Breast epithelium (tissue), 4 donors: ENCODE measurements around the gene ITPKC. TPM values are rescaled to one million over a fixed set of nuclear protein-coding genes. Genes with fewer than 3 reads are reported as not detected.

Experiments
- DNase-seq, 2 donors: peaks; one replicate each; pipeline ENCODE4 v3.0.0-alpha.2; 2019; ENCODE audit warnings: low spot score in 2 of 2
- H3K27ac ChIP-seq, 2 donors: fragments of 200-600 bp; sonication (generic) in 1 of 2; one replicate each; pipeline ENCODE4 v1.5.1; 2016 to 2019; ENCODE audit warnings: mild to moderate bottlenecking in 1 of 2
- H3K27me3 ChIP-seq, 2 donors: fragments of 200-600 bp; sonication (generic) in 1 of 2; one replicate each; pipeline versions ENCODE4 v1.5.1 to v1.6.0; 2017 to 2019; ENCODE audit warnings: control low read depth in 1 of 2, mild to moderate bottlenecking in 1 of 2
- H3K36me3 ChIP-seq: fragments of 200-600 bp; one replicate; pipeline ENCODE4 v1.5.1; 2019
- H3K4me1 ChIP-seq, 2 donors: fragments of 200-600 bp; sonication (generic); one replicate each; pipeline ENCODE4 v1.5.1; 2016 to 2019; ENCODE audit warnings: control low read depth in 1 of 2
- H3K4me3 ChIP-seq, 3 donors: fragments of 200-600 bp; sonication (generic); 1 replicate in 2 of 3; 2 replicates in 1 of 3; pipeline ENCODE4 v1.5.1; 2016 to 2019; ENCODE audit warnings: mild to moderate bottlenecking in 3 of 3, moderate library complexity in 2 of 3
- H3K9me3 ChIP-seq, 2 donors: fragments of 200-600 bp; sonication (generic) in 1 of 2; one replicate each; pipeline ENCODE4 v1.5.1; 2016 to 2019; ENCODE audit warnings: control low read depth in 1 of 2
- CTCF ChIP-seq, 3 donors: fragments of 450-650 bp; IDR thresholded peaks; one replicate each; pipeline ENCODE4 v1.5.1; 2016 to 2017; ENCODE audit warnings: antibody characterized with exemption in 3 of 3, mild to moderate bottlenecking in 3 of 3, moderate library complexity in 3 of 3
- POLR2A ChIP-seq: fragments of 450-650 bp; IDR thresholded peaks from one replicate; pipeline ENCODE4 v1.6.1; 2016; ENCODE audit warnings: antibody characterized with exemption, mild to moderate bottlenecking, moderate library complexity
- POLR2AphosphoS5 ChIP-seq, 3 donors: sonication (generic); formaldehyde crosslinking; IDR thresholded peaks; one replicate each; pipeline ENCODE4 v1.6.1; 2017; ENCODE audit warnings: antibody characterized with exemption in 3 of 3
- intact Hi-C: fragments of 100-400 bp; cut with DNase I; formaldehyde crosslinking; loops from one replicate; pipeline ENCODE4 v1.15.1; 2023; ENCODE audit warnings: low total_unique reads
- total RNA-seq, 3 donors: library from RNA; depleted of rRNA; stranded (reverse); fragments of >200 nt; gene quantifications; one replicate each; pipeline ENCODE4 v1.1.0, GENCODE V29; 2016

Gene ITPKC
- total RNA-seq, 3 donors from 2014 or later, result 41.8 to 71.6 (median 55.1) TPM

- TF ChIP-seq CTCF (IDR thresholded peaks at IDR 0.05), result no peak
- TF ChIP-seq POLR2A, result no peak
- no peak for TF ChIP-seq POLR2AphosphoS5 (IDR thresholded peaks at IDR 0.05)
- peak overlapping the region in 1 of 2 donors; percentile 45 for H3K27ac ChIP-seq
- no peaks in the 10 kb centered on the region for H3K27me3 ChIP-seq
- no peak for DNase-seq
- H3K9me3 ChIP-seq, result no peaks in the 10 kb centered on the region
- peaks cover 5 to 6% of the 10 kb centered on the region in 2 donors for H3K4me1 ChIP-seq
- no peaks in the 10 kb centered on the region for H3K36me3 ChIP-seq
- intact Hi-C loops, result no loop called here
- peak overlapping the region in 1 of 3 donors; percentile 94 for H3K4me3 ChIP-seq
Measured at GRCh38 chr19:40686882-40687524, 29.9 kb upstream of the ITPKC start.

- H3K9me3 ChIP-seq, result no peaks in the 10 kb centered on the region
- TF ChIP-seq CTCF (IDR thresholded peaks at IDR 0.05), result no peak
- TF ChIP-seq POLR2AphosphoS5 (IDR thresholded peaks at IDR 0.05), result no peak
- H3K27me3 ChIP-seq, result no peaks in the 10 kb centered on the region
- H3K4me3 ChIP-seq, result peak overlapping the region; percentile 2 to 94 (median 71)
- H3K27ac ChIP-seq, result peak overlapping the region in 1 of 2 donors; percentile 45
- H3K4me1 ChIP-seq, result peaks cover 5 to 6% of the 10 kb centered on the region in 2 donors
- no peaks in the 10 kb centered on the region for H3K36me3 ChIP-seq
- intact Hi-C loops, result no loop called here
- DNase-seq, result no peak
Measured at GRCh38 chr19:40687525-40688016, 29.3 kb upstream of the ITPKC start.

DNA sequence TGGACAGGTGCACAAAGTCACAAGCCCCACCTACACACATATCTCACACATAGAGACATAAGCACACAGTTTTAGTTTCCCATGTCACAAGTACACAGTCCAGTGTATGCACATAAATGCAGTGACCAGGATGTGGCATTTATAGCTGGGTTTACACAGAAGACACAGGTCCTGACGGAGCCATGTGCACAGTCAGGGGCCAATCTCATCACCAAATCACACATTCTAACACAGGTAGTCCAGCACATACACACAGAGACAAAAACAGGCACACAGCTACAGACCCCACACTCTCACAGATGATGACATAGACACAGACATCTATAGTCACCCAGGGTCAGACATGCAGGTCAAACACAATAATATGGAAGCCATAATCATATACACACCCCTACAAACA is 28.6 kb upstream of the ITPKC start:
- peak overlapping the region; percentile 71 to 94 (median 81) for H3K4me3 ChIP-seq
- peak overlapping the region in 1 of 2 donors; percentile 45 for H3K27ac ChIP-seq
- H3K27me3 ChIP-seq, result no peaks in the 10 kb centered on the region
- no peak for TF ChIP-seq CTCF (IDR thresholded peaks at IDR 0.05)
- no peak for TF ChIP-seq POLR2AphosphoS5 (IDR thresholded peaks at IDR 0.05)
- TF ChIP-seq POLR2A, result no peak
- no peaks in the 10 kb centered on the region for H3K9me3 ChIP-seq
- DNase-seq, result no peak
- peaks cover 5 to 6% of the 10 kb centered on the region in 2 donors for H3K4me1 ChIP-seq
- intact Hi-C loops, result no loop called here
- H3K36me3 ChIP-seq, result no peaks in the 10 kb centered on the region

GRCh38 chr19:40688987-40689338 is 27.9 kb upstream of the ITPKC start:
- no peaks in the 10 kb centered on the region for H3K36me3 ChIP-seq
- no peak for DNase-seq
- no peaks in the 10 kb centered on the region for H3K9me3 ChIP-seq
- TF ChIP-seq POLR2AphosphoS5 (IDR thresholded peaks at IDR 0.05), result no peak
- H3K4me1 ChIP-seq, result peaks cover 5 to 6% of the 10 kb centered on the region in 2 donors
- intact Hi-C loops, result no loop called here
- H3K4me3 ChIP-seq, result peak overlapping the region; percentile 71 to 94 (median 81)
- H3K27me3 ChIP-seq, result no peaks in the 10 kb centered on the region
- peak overlapping the region in 1 of 2 donors; percentile 91 for H3K27ac ChIP-seq

GRCh38 chr19:40689339-40690049 is 27.4 kb upstream of the ITPKC start:
- Histone ChIP-seq H3K27me3 (no peaks in the 10 kb centered on the region), H3K36me3 (no peaks in the 10 kb centered on the region), H3K4me1 (peaks cover 5 to 6% of the 10 kb centered on the region in 2 donors), H3K9me3 (no peaks in the 10 kb centered on the region), H3K27ac (peak overlapping the region; percentile 87 to 91), H3K4me3 (peak overlapping the region; percentile 71 to 94 (median 81))
- TF ChIP-seq POLR2A (no peak), POLR2AphosphoS5 (IDR thresholded peaks at IDR 0.05) (peak in 1 of 3 donors; percentile 9), CTCF (IDR thresholded peaks at IDR 0.05) (no peak)
- intact Hi-C loops, result no loop called here
- no peak for DNase-seq
